KMS-11 (cell line): ENCODE measurements around the gene LDB2.

Experiments used
- H2AFZ ChIP-seq: fragments of 200-600 bp; sonication (generic); 2 replicates; pipeline ENCODE4 v1.6.1; 2016; ENCODE audit warnings: antibody characterized with exemption, mixed run types, low read depth
- H3K27ac ChIP-seq: fragments of 200-600 bp; sonication (generic); 2 replicates; pipeline ENCODE4 v1.6.1; 2016; ENCODE audit warnings: mild to moderate bottlenecking, mixed run types
- H3K27me3 ChIP-seq: fragments of 200-600 bp; sonication (generic); 2 replicates; pipeline ENCODE4 v1.6.1; 2017; ENCODE audit warnings: mild to moderate bottlenecking, low read depth, mixed run types, moderate library complexity; ENCODE audit not compliant: insufficient read depth
- H3K36me3 ChIP-seq: fragments of 200-600 bp; sonication (generic); 2 replicates; pipeline ENCODE4 v1.6.1; 2017; ENCODE audit warnings: mild to moderate bottlenecking, mixed run types; ENCODE audit not compliant: insufficient read depth
- H3K4me1 ChIP-seq: fragments of 200-600 bp; sonication (generic); 2 replicates; pipeline ENCODE4 v1.6.1; 2016; ENCODE audit warnings: mild to moderate bottlenecking, low read depth, mixed run types; ENCODE audit not compliant: poor library complexity, severe bottlenecking
- H3K4me2 ChIP-seq: fragments of 200-600 bp; sonication (generic); 2 replicates; pipeline ENCODE4 v1.7.0; 2016; ENCODE audit warnings: mild to moderate bottlenecking, mixed run types
- H3K4me3 ChIP-seq: fragments of 200-600 bp; sonication (generic); IDR thresholded peaks from 2 replicates; pipeline ENCODE4 v1.6.1; 2017; ENCODE audit warnings: low read depth, low read length, mixed read lengths; ENCODE audit not compliant: insufficient read depth
- H3K79me2 ChIP-seq: fragments of 200-600 bp; sonication (generic); 2 replicates; pipeline ENCODE4 v1.6.1; 2016; ENCODE audit warnings: low read depth, mixed run types; ENCODE audit not compliant: insufficient read depth
- H3K9ac ChIP-seq: fragments of 200-600 bp; sonication (generic); 2 replicates; pipeline ENCODE4 v1.6.1; 2016; ENCODE audit warnings: mild to moderate bottlenecking, mixed run types
- H4K20me1 ChIP-seq: fragments of 200-600 bp; sonication (generic); 2 replicates; pipeline ENCODE4 v1.6.1; 2016; ENCODE audit warnings: mild to moderate bottlenecking, mixed run types; ENCODE audit not compliant: insufficient read depth
- TF ChIP-seq, protein P1 (sequence below): fragments of 200-600 bp; sonication (generic); conservative IDR thresholded peaks from 2 replicates; pipeline ENCODE4 v1.6.1; 2017; ENCODE audit warnings: low read depth, mild to moderate bottlenecking, antibody characterized with exemption, low read length, moderate library complexity, mixed read lengths

Gene LDB2

DNA sequence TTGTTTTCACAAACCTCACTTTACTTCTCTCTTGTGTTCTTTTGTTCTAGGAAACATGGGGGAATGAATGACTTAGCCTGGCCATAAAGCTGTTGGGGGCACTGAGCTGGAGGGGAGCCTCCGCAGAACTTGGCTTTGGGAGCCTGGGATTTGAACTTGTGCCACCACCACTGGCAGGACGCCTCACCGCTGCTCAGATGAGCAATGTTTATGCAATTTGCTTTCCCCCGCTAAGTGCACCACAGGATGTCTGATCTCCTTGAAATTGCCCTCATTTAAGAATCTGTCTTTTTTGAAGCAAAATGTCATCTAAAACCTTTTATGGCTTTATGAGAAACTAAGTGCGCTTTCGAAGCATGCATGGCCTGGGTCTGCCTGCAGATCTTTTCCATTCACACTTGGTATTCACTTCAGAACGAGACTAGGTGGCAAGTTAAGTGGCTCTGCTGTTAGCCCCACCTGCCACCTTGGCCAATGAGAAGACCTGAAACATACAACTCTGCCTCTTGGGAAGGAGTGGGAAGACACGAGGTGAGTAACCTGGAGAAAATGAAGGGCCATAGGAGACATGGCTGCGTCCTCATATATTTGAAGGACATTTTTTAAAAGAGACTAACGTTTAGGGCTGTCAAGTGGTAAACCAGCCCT lies 119.3 kb downstream of the LDB2 start:
- Histone ChIP-seq H3K27ac (no peak overlapping the region), H3K4me2 (no peak overlapping the region), H2AFZ (no peak overlapping the region), H3K79me2 (no peaks in the 10 kb centered on the region), H3K4me1 (no peaks in the 10 kb centered on the region), H3K4me3 (no peak overlapping the region), H3K27me3 (no peaks in the 10 kb centered on the region), H3K36me3 (no peaks in the 10 kb centered on the region), H4K20me1 (no peaks in the 10 kb centered on the region), H3K9ac (no peak overlapping the region)
- TF ChIP-seq, protein P1, sequence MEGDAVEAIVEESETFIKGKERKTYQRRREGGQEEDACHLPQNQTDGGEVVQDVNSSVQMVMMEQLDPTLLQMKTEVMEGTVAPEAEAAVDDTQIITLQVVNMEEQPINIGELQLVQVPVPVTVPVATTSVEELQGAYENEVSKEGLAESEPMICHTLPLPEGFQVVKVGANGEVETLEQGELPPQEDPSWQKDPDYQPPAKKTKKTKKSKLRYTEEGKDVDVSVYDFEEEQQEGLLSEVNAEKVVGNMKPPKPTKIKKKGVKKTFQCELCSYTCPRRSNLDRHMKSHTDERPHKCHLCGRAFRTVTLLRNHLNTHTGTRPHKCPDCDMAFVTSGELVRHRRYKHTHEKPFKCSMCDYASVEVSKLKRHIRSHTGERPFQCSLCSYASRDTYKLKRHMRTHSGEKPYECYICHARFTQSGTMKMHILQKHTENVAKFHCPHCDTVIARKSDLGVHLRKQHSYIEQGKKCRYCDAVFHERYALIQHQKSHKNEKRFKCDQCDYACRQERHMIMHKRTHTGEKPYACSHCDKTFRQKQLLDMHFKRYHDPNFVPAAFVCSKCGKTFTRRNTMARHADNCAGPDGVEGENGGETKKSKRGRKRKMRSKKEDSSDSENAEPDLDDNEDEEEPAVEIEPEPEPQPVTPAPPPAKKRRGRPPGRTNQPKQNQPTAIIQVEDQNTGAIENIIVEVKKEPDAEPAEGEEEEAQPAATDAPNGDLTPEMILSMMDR, result no peak

DNA sequence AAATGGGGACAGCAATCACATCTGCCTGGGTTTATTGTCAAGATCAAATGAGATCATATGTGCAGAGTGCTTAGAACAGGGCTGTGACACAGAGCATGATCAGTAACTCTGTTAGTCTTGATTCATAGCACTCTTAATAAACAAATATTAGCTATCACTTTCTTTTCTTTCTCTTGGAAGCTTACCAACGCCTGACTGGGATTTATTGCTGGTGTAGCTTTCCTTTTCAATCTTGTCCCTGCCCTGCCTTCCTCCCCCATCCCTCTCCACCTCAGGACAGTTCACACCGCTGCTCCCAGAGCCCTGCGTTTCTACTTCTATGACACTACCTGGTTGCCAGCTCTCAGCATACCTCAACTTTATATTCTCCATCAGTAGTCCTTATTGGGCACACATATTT lies 120.7 kb downstream of the LDB2 start:
- Histone ChIP-seq H3K27ac (no peak overlapping the region), H3K4me1 (no peaks in the 10 kb centered on the region), H3K79me2 (no peaks in the 10 kb centered on the region), H3K27me3 (no peaks in the 10 kb centered on the region), H2AFZ (no peak overlapping the region), H3K4me3 (no peak overlapping the region), H3K4me2 (no peak overlapping the region), H4K20me1 (no peaks in the 10 kb centered on the region), H3K36me3 (no peaks in the 10 kb centered on the region), H3K9ac (no peak overlapping the region)
- TF ChIP-seq, protein P1, result no peak

DNA sequence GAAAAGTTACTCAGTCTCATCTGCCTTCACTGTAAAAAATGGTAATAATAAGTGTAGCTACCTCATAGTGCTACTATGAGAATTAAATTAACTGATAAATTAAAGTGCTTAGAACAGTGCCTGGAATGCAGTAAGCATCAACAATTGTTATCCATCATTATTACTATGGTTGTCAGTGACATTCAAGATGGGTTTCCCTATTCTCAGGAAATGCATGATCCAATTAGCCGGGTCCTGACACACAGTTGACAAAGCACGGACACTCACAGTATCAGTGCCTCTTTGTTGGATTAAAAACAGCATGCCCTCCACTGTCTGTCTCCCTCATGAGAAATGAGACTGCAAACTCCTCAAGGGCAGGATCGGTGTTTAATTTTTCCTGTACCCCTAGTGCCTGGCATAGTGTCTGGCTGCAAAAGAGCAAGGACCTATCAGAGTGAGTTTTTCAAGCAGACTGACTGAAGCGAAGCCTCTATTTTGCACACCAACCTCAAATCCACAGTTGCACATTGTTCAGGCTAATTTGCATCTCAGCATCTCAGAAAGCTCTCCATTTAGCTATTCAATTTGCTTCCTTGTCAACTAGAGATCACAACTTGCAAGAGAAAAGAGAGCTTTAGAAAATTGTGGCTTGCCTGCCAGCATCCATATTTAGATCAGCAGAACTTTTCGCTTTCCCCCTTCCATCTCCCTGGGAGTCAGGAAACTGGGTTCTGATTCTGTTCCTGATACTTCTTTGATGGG lies 122.9 kb downstream of the LDB2 start:
- no peaks in the 10 kb centered on the region for H3K79me2 ChIP-seq
- H3K4me3 ChIP-seq, result no peak overlapping the region
- no peak overlapping the region for H3K27ac ChIP-seq
- no peaks in the 10 kb centered on the region for H3K27me3 ChIP-seq
- H2AFZ ChIP-seq, result no peak overlapping the region
- no peaks in the 10 kb centered on the region for H3K36me3 ChIP-seq
- TF ChIP-seq, protein P1, result no peak
- no peak overlapping the region for H3K9ac ChIP-seq
- H3K4me2 ChIP-seq, result no peak overlapping the region
- no peaks in the 10 kb centered on the region for H4K20me1 ChIP-seq
- no peaks in the 10 kb centered on the region for H3K4me1 ChIP-seq

DNA sequence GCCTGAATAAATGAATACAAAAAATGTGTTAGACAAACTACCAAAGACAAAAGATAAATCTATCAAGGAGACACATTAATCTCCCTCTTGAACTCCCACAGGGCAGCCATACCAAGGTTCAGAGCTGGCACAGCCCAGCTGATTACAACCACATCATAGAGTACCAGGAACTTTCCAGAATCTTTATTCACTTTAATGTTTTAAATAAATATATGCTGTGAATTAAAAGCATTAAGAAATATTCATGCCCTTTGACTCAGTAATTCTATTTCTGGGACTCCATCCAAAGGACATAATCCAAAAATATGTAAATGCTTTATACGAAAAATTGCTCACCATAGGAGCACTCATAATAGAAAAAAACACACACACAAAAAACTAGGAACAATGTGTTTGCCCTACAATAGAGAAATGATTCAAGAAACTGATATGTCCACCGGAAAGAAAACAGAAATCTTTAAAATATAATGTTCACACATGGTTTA lies 126.0 kb downstream of the LDB2 start:
- no peak overlapping the region for H3K27ac ChIP-seq
- no peak overlapping the region for H3K4me2 ChIP-seq
- no peaks in the 10 kb centered on the region for H3K36me3 ChIP-seq

More for the DNA sequence above, 126.0 kb downstream of the LDB2 start:
- TF ChIP-seq, protein P1, result no peak
- H3K79me2 ChIP-seq, result no peaks in the 10 kb centered on the region
- no peaks in the 10 kb centered on the region for H3K4me1 ChIP-seq
- no peaks in the 10 kb centered on the region for H4K20me1 ChIP-seq
- H3K4me3 ChIP-seq, result no peak overlapping the region
- H2AFZ ChIP-seq, result no peak overlapping the region
- H3K9ac ChIP-seq, result no peak overlapping the region
- no peaks in the 10 kb centered on the region for H3K27me3 ChIP-seq
